Esophagus muscularis mucosa (tissue), 4 donors: ENCODE results near the gene LRRK1. TPM values are rescaled to one million over a fixed set of nuclear protein-coding genes. Genes with fewer than 3 reads are reported as not detected.
A peak's percentile ranks its signal among the peaks of the same experiment; 100 is the strongest.

Source experiments
- DNase-seq: peaks from one replicate; pipeline ENCODE4 v3.0.0-alpha.2; 2017; ENCODE audit errors: extremely low spot score
- H3K27ac ChIP-seq, 4 donors: fragments of 200-600 bp; sonication (generic); replicated peaks in 1 of 4; 1 replicate in 3 of 4; 2 replicates in 1 of 4; pipeline ENCODE4 v1.5.1; 2016 to 2019; ENCODE audit warnings: mild to moderate bottlenecking in 1 of 4
- H3K27me3 ChIP-seq, 4 donors: fragments of 200-600 bp; sonication (generic); one replicate each; pipeline versions ENCODE4 v1.5.1 to v1.6.0; 2016 to 2019
- H3K36me3 ChIP-seq, 4 donors: fragments of 200-600 bp; sonication (generic); one replicate each; pipeline ENCODE4 v1.5.1; 2016 to 2019
- H3K4me1 ChIP-seq, 4 donors: fragments of 200-600 bp; sonication (generic); one replicate each; pipeline ENCODE4 v1.5.1; 2016 to 2019
- H3K4me3 ChIP-seq, 4 donors: fragments of 200-600 bp; sonication (generic); 1 replicate in 2 of 4; 2 replicates in 2 of 4; pipeline ENCODE4 v1.5.1; 2016 to 2019; ENCODE audit warnings: mild to moderate bottlenecking in 4 of 4, moderate library complexity in 1 of 4
- H3K9me3 ChIP-seq, 4 donors: fragments of 200-600 bp; sonication (generic); 1 replicate in 3 of 4; 2 replicates in 1 of 4; pipeline ENCODE4 v1.5.1; 2016 to 2019
- EP300 ChIP-seq: sonication (generic); formaldehyde crosslinking; IDR thresholded peaks from one replicate; pipeline ENCODE4 v1.6.1; 2017; ENCODE audit warnings: antibody characterized with exemption
- POLR2A ChIP-seq: fragments of 450-650 bp; IDR thresholded peaks from one replicate; pipeline ENCODE4 v1.6.1; 2017; ENCODE audit warnings: antibody characterized with exemption, moderate library complexity, mild to moderate bottlenecking, low read depth
- POLR2AphosphoS5 ChIP-seq, 2 donors: sonication (generic); formaldehyde crosslinking; IDR thresholded peaks; one replicate each; pipeline ENCODE4 v1.6.1; 2017; ENCODE audit warnings: antibody characterized with exemption in 2 of 2
- WGBS: methylation state at CpG from one replicate; pipeline ENCODE4 v1.1.5; 2018; 5-methylcytosine and 5-hydroxymethylcytosine counted together
- intact Hi-C: fragments of 100-400 bp; cut with DNase I; formaldehyde crosslinking; loops from one replicate; pipeline ENCODE4 v1.15.1; 2023
- total RNA-seq, 4 donors: library from RNA; depleted of rRNA; stranded (reverse); fragments of >200 nt; gene quantifications; one replicate each; pipeline versions ENCODE4 v1.1.0 to v1.2.1, GENCODE V29; 2016
- TF ChIP-seq, protein P1 (sequence below), 3 experiments: fragments of 200-600 bp in 2 of 3; fragments of 450-650 bp in 1 of 3; sonication (generic) in 2 of 3; IDR thresholded peaks; one replicate each; pipeline ENCODE4 v1.5.1; 2017 to 2019; ENCODE audit warnings: antibody characterized with exemption in 3 of 3, mild to moderate bottlenecking in 2 of 3, moderate library complexity in 1 of 3

LRRK1 gene
- total RNA-seq, 4 donors from 2014 or later: 11.3 to 18.0 (median 15.4) TPM

DNA sequence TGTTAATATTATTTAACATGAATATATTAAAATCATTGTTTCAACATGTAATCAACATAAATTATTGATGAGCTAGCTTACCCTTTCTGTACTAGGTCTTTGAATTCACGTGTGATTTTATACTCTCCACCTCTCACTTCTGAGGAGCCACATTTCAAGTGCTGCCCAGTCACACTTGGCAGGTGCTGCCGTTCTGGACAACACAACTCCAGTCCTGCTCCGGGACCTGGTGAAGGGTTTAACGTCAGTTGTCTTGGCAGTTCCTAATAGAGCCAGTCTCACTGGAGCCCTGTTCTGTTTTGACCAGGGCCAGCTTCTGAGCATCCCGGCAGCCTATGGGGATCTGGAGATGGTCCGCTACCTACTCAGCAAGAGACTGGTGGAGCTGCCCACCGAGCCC lies 64.1 kb downstream of the LRRK1 start:
- H3K9me3 ChIP-seq: no peaks in the 10 kb centered on the region
- intact Hi-C loops: no loop called here
- no peak for DNase-seq
- no peaks in the 10 kb centered on the region for H3K4me1 ChIP-seq
- no peak overlapping the region for H3K4me3 ChIP-seq
- 86% methylated on average over 7 of the region's 7 CpGs for WGBS
- H3K27ac ChIP-seq: no peak overlapping the region
- H3K36me3 ChIP-seq: peaks cover 0 to 13% (median 2%) of the 10 kb centered on the region in 4 donors
- H3K27me3 ChIP-seq: no peaks in the 10 kb centered on the region
- TF ChIP-seq, protein P1, sequence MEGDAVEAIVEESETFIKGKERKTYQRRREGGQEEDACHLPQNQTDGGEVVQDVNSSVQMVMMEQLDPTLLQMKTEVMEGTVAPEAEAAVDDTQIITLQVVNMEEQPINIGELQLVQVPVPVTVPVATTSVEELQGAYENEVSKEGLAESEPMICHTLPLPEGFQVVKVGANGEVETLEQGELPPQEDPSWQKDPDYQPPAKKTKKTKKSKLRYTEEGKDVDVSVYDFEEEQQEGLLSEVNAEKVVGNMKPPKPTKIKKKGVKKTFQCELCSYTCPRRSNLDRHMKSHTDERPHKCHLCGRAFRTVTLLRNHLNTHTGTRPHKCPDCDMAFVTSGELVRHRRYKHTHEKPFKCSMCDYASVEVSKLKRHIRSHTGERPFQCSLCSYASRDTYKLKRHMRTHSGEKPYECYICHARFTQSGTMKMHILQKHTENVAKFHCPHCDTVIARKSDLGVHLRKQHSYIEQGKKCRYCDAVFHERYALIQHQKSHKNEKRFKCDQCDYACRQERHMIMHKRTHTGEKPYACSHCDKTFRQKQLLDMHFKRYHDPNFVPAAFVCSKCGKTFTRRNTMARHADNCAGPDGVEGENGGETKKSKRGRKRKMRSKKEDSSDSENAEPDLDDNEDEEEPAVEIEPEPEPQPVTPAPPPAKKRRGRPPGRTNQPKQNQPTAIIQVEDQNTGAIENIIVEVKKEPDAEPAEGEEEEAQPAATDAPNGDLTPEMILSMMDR (IDR thresholded peaks at IDR 0.05): no peak
- TF ChIP-seq POLR2AphosphoS5 (IDR thresholded peaks at IDR 0.05): no peak
- TF ChIP-seq EP300: no peak
- TF ChIP-seq POLR2A: no peak

DNA sequence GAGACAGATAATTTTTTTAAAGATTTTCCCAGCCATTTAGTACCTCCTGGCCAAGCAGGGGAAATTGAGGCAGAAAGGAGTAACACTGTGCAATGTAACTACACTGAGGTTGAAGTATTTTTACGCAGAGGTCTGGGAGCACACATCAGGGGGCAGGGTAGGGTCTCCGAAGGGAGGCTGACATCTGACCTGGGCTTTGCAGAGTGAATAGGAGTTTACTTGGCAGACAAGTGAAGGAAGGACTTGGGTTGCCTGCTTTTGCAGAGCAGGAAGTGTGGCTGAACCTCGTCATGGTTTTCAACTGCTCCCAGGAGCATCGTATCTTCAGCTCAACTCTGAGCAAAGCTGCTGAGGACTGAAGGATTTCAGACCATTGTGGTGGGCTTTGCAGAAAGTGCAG lies 66.2 kb downstream of the LRRK1 start:
- TF ChIP-seq, protein P1 (IDR thresholded peaks at IDR 0.05): no peak
- TF ChIP-seq POLR2AphosphoS5 (IDR thresholded peaks at IDR 0.05): no peak
- TF ChIP-seq POLR2A: no peak
- no peak for TF ChIP-seq EP300

DNA sequence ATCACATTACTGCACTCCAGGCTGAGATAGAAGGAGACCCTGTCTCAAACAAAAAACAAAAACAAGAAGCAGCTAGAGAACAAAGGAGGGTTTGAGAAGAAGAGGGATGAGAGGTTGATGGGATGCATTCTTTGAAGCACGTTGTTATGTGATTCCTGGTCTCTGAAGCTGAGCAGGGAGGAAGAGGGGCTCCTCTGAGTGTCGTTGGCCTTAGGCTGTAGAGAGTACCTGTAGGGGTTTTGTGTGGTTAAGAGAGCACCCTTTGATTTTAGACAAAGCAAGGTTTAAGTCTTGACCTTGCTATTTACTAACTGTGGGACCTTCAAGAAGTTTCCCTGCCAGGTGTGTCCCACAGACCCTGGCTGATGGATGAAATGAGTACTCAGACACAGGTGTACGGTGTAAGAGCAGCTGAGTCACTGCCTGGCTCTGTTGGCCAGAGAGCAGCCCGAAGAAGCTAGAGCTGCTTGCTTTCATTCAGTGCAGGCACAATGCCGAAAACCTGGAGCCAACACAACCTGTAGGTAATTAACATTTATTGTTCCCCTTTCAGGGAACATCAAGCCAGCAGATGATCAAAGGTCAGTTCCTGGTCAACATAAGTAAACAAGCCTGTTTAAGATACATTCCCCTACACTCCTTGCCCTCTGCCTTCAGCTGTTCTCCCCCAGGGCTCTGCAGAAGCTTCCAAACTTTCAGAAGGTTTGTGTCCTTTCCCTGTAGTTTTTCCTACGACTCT lies 67.2 kb downstream of the LRRK1 start:
- Histone ChIP-seq H3K4me3 (no peak overlapping the region), H3K27me3 (no peaks in the 10 kb centered on the region), H3K9me3 (no peaks in the 10 kb centered on the region), H3K27ac (peak overlapping the region in 1 of 4 donors; percentile 44), H3K36me3 (peaks cover 0 to 25% (median 2%) of the 10 kb centered on the region in 4 donors), H3K4me1 (no peaks in the 10 kb centered on the region)
- DNase-seq: no peak
- TF ChIP-seq POLR2A (no peak), POLR2AphosphoS5 (IDR thresholded peaks at IDR 0.05) (no peak), EP300 (no peak)
- TF ChIP-seq, protein P1 (IDR thresholded peaks at IDR 0.05): no peak
- intact Hi-C loops: no loop called here
- WGBS: 66% methylated on average over 6 of the region's 6 CpGs

More for the DNA sequence above, 66.2 kb downstream of the LRRK1 start:
- Histone ChIP-seq H3K36me3 (peaks cover 0 to 25% (median 2%) of the 10 kb centered on the region in 4 donors), H3K27ac (no peak overlapping the region), H3K9me3 (no peaks in the 10 kb centered on the region), H3K27me3 (no peaks in the 10 kb centered on the region), H3K4me1 (no peaks in the 10 kb centered on the region), H3K4me3 (no peak overlapping the region)
- intact Hi-C loops: no loop called here
- no peak for DNase-seq
- WGBS: 87% methylated on average over 3 of the region's 4 CpGs

DNA sequence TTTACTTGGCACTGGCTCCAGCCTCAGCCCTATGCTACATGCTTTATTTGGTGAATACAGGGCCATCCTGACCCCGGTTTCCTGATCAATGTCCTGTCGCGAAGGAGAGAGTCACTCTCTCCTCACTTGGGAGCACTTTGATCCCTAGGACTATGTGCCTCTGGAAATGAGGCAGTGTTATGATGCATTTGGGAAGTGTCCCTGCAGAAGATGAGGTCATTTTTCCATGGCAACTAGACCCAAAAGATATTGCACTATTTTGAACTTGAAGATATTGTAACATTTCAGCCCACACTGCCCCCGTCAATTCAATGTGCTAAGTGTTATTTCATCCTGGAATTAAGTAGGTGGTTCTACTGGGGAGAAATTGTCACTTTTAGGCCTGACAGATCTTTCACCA lies 68.0 kb downstream of the LRRK1 start:
- 64% methylated on average over 4 of the region's 4 CpGs for WGBS
- Histone ChIP-seq H3K4me1 (no peaks in the 10 kb centered on the region), H3K27ac (peak overlapping the region in 2 of 4 donors; percentile 19 to 44), H3K9me3 (no peaks in the 10 kb centered on the region), H3K4me3 (no peak overlapping the region), H3K36me3 (peaks cover 0 to 25% (median 2%) of the 10 kb centered on the region in 4 donors), H3K27me3 (no peaks in the 10 kb centered on the region)
- DNase-seq: no peak
- TF ChIP-seq EP300: no peak
- TF ChIP-seq, protein P1 (IDR thresholded peaks at IDR 0.05): no peak
- no peak for TF ChIP-seq POLR2AphosphoS5 (IDR thresholded peaks at IDR 0.05)
- TF ChIP-seq POLR2A: no peak
- intact Hi-C loops: no loop called here
